K562 (cell line): ENCODE results near the gene ATXN7L1. TPM values are rescaled to one million over a fixed set of nuclear protein-coding genes. Genes with fewer than 3 reads are reported as not detected.
A peak's percentile ranks its signal among the peaks of the same experiment; 100 is the strongest.

Experiments
- BCOR ChIP-seq: fragments of 450-650 bp; IDR thresholded peaks from 2 replicates; pipeline ENCODE4 v1.6.1; 2016
- CREM ChIP-seq: IDR thresholded peaks from 2 replicates; pipeline ENCODE4 v1.6.1; 2014; ENCODE audit warnings: antibody characterized with exemption, low read depth
- HDGF ChIP-seq: fragments of 450-650 bp; IDR thresholded peaks from 2 replicates; pipeline ENCODE4 v1.6.1; 2016
- HMGXB4 ChIP-seq: sonication (generic); formaldehyde crosslinking; IDR thresholded peaks from 2 replicates; pipeline ENCODE4 v1.8.1; 2023; ENCODE audit warnings: mild to moderate bottlenecking, missing genetic modification reagents
- MEF2A ChIP-seq: IDR thresholded peaks from 2 replicates; pipeline ENCODE4 v1.6.1; 2011; ENCODE audit warnings: low read depth, mild to moderate bottlenecking, low read length, moderate library complexity; ENCODE audit not compliant: control insufficient read depth
- NR2C2 ChIP-seq, 2 experiments: fragments of 200-800 bp in 1 of 2; sonication (Bioruptor generic) in 1 of 2; sonication (generic) in 1 of 2; formaldehyde crosslinking in 1 of 2; IDR thresholded peaks; 2 replicates each; pipeline versions ENCODE4 v1.6.1 to v1.8.0; 2016 to 2022; ENCODE audit warnings: mild to moderate bottlenecking in 1 of 2, missing compliant biosample characterization in 1 of 2, missing genetic modification characterization in 1 of 2, missing genetic modification reagents in 1 of 2
- NUFIP1 ChIP-seq: fragments of 450-650 bp; IDR thresholded peaks from 2 replicates; pipeline ENCODE4 v1.6.1; 2018; ENCODE audit not compliant: partially characterized antibody
- PREB ChIP-seq: sonication (generic); formaldehyde crosslinking; IDR thresholded peaks from 2 replicates; pipeline ENCODE4 v1.8.1; 2023; ENCODE audit warnings: mild to moderate bottlenecking, missing genetic modification reagents
- TCF7L2 ChIP-seq: fragments of 150-350 bp; IDR thresholded peaks from 2 replicates; pipeline ENCODE4 v1.6.1; 2016; ENCODE audit warnings: low read depth, mild to moderate bottlenecking, low read length, moderate library complexity
- ZBTB1 ChIP-seq: sonication (generic); formaldehyde crosslinking; IDR thresholded peaks from 2 replicates; pipeline ENCODE4 v1.8.1; 2023; ENCODE audit warnings: missing genetic modification reagents, low read depth, mild to moderate bottlenecking, borderline replicate concordance
- ZFP36 ChIP-seq: fragments of 150-350 bp; IDR thresholded peaks from 2 replicates; pipeline ENCODE4 v1.6.1; 2018; ENCODE audit warnings: low read length, low read depth; ENCODE audit not compliant: partially characterized antibody
- ZNF124 ChIP-seq: sonication (generic); formaldehyde crosslinking; IDR thresholded peaks from 2 replicates; pipeline ENCODE4 v1.8.1; 2022; ENCODE audit warnings: missing genetic modification reagents
- ZNF184 ChIP-seq: sonication (generic); formaldehyde crosslinking; IDR thresholded peaks from 2 replicates; pipeline ENCODE4 v1.5.0; 2020; ENCODE audit warnings: missing genetic modification reagents
- ZNF407 ChIP-seq: fragments of 450-650 bp; IDR thresholded peaks from 2 replicates; pipeline ENCODE4 v1.6.1; 2016; ENCODE audit warnings: low read depth
- polyA plus RNA-seq, 8 experiments: library from polyadenylated mRNA; depleted of rRNA in 4 of 8; stranded (reverse) in 5 of 8; unstranded in 3 of 8; fragments of >200 nt; fragmentation: Nextera tagmentation in 2 of 8; fragmentation: Illumina TruSeq in 1 of 8; extraction: Ambion mirVana in 2 of 8; extraction: Trizol in 1 of 8; gene quantifications; 2 replicates each; pipeline versions ENCODE4 v1.2.1 to v1.2.3, GENCODE V29; 2011 to 2014; ENCODE audit warnings: inconsistent platforms in 1 of 8, missing spikeins in 1 of 8
- total RNA-seq, 7 experiments: library from RNA; depleted of rRNA in 6 of 7; stranded (reverse); fragments of >200 nt in 6 of 7; fragmentation: Illumina TruSeq in 2 of 7; extraction: Trizol in 2 of 7; gene quantifications; 2 replicates each; pipeline versions ENCODE4 v1.2.1 to v1.2.3, GENCODE V29; 2011 to 2021; ENCODE audit warnings: low replicate concordance in 1 of 7

ATXN7L1 gene
- total and polyA plus RNA-seq, 9 of the 15 experiments (the other 6 are each of a cell fraction or from before 2014, with no cell fraction given): 6.6 to 13.7 (median 10.7) TPM

- TF ChIP-seq HMGXB4 (CRISPR knock-in tag) (no peak), CREM (no peak), HDGF (no peak), ZNF124 (CRISPR knock-in tag) (no peak), BCOR (peak; percentile 69), PREB (CRISPR knock-in tag) (0 out of 2 replicates have a peak, but pooled peaks have one; percentile 50), ZNF407 (no peak), NR2C2 (CRISPR knock-in tag; IDR thresholded peaks at IDR 0.05) (no peak), NR2C2 (tag; IDR thresholded peaks at IDR 0.05) (no peak), ZNF184 (CRISPR knock-in tag) (no peak), ZBTB1 (no peak), MEF2A (no peak), TCF7L2 (no peak), ZFP36 (peak; percentile 82), NUFIP1 (no peak)
Observed at GRCh38 chr7:105610165-105610930, 266.1 kb downstream of the ATXN7L1 start (continued).
